ENCODE results near the gene CA12.

The CA12 gene

GRCh38 chr15:63409179-63409578 lies 27.5 kb upstream of the CA12 start:
- no peak overlapping the region for H3K4me3 ChIP-seq (ENCODE audit: control insufficient read depth, low read depth, low read length)
- DNase-seq (ENCODE audit: low read depth), result no peak
- no peak for TF ChIP-seq CTCF (IDR thresholded peaks at IDR 0.05; ENCODE audit: control insufficient read depth, insufficient read depth, low read depth, low read length, missing control alignments)

GRCh38 chr15:63408524-63408923 lies 26.9 kb upstream of the CA12 start:
- DNase-seq (ENCODE audit: low read depth), result no peak
- TF ChIP-seq CTCF (IDR thresholded peaks at IDR 0.05; ENCODE audit: control insufficient read depth, insufficient read depth, low read depth, low read length, missing control alignments), result no peak
- H3K4me3 ChIP-seq (ENCODE audit: control insufficient read depth, low read depth, low read length), result no peak overlapping the region

DNA sequence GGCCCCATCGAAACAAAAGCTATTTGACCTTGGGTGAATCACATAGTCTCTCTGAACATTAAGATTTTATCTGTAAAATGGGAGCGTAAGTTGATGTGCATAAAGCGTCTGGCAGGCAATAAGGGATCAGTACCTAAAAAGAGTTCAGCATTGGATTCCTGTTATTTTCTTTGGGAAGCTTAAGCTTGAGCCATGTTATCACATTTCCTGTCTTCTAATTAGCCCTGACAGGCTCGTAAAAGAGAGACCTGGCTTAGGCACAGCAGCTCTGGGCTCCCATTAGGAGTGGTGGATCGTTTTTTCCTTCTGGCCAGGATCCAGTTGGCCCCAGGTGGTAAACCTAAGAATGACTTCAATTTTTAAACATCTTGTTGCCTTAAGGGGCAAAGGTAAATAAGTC lies 26.0 kb upstream of the CA12 start:
- no peak overlapping the region for H3K4me3 ChIP-seq (ENCODE audit: control insufficient read depth, low read depth, low read length)
- DNase-seq (ENCODE audit: low read depth), result no peak
- no peak for TF ChIP-seq CTCF (IDR thresholded peaks at IDR 0.05; ENCODE audit: control insufficient read depth, insufficient read depth, low read depth, low read length, missing control alignments)

- no peak for DNase-seq (ENCODE audit: low read depth)
- TF ChIP-seq CTCF (IDR thresholded peaks at IDR 0.05; ENCODE audit: control insufficient read depth, insufficient read depth, low read depth, low read length, missing control alignments), result no peak
- H3K4me3 ChIP-seq (ENCODE audit: control insufficient read depth, low read depth, low read length), result no peak overlapping the region
These were observed 24.2 kb upstream of the CA12 start for GRCh38 chr15:63405683-63406390.

- no peak overlapping the region for H3K4me3 ChIP-seq (ENCODE audit: control insufficient read depth, low read depth, low read length)
- TF ChIP-seq CTCF (IDR thresholded peaks at IDR 0.05; ENCODE audit: control insufficient read depth, insufficient read depth, low read depth, low read length, missing control alignments), result no peak
- DNase-seq (ENCODE audit: low read depth), result no peak
These were observed 23.5 kb upstream of the CA12 start for GRCh38 chr15:63405159-63405558.

DNA sequence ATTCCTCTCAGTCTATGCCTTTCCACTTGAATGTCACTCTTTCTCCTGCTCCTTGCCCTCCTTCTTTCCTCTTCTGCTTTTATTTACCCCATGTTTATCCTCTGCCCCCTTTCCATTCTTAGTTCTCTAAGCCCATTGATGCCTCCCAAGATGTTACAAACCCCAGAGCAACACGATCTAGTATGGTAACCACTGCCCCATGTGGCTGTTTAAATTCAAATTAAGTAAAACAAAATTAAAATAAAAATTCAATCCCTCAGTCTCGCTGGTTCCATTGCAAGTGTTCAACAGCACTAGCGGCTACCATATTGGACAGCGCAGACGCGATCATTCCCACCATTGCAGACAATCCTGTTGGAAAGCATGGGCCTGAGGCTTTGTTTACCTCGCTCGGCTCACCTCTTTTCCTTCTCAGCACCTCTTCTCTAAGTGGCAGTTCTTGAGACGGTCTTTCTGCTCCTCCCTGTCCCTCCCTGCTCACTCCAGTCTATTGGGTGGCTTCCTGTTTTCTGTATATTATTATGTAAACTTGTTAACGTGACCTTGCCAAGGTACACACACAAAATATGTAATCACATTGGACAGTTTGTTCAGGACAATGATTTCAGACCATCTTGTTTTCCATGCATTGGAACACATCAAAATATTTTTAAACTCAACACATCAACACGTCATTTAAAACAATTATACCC lies 21.8 kb upstream of the CA12 start:
- TF ChIP-seq CTCF (IDR thresholded peaks at IDR 0.05; ENCODE audit: control insufficient read depth, insufficient read depth, low read depth, low read length, missing control alignments), result no peak
- no peak overlapping the region for H3K4me3 ChIP-seq (ENCODE audit: control insufficient read depth, low read depth, low read length)
- no peak for DNase-seq (ENCODE audit: low read depth)

All from AG09309 (cell line).